Measurements from ENCODE around the gene TUBE1.

Gene TUBE1

DNA sequence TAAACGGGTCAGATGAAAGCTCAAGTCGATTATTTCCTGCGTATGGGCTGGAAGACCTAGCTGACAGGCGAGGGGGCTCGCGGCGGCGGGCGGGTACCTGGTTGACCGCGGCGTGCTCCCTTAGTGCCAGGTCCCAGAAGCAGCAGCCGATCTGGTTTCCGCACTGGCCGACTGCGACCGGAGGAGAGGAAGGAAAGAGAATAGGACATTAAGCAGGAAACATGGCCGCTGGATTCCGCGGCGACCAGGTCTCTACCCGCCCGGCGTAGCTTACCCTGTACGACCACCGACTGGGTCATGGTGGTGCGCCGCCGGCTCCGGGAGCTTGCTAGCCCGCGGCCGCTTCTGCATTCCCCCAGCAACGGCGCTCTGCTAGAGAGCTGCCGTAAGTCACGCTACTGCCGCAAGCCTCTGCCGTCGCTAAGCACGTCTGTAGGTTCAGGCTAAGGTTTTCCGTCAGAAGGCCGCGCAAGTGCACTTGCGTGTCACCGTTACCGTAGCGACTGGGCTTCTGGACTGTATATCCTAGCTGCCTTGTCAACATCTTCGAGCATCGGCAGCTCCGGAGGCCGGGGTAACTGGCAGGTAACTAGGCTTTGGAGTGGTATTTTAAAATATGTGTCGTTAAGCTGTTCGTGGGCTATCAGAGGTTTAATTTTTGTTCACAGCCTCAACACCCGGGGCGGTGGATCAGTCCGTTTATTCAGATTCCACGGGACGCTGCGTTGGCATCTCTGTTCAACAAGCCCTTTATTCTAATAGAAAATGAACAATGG lies at the start of gene TUBE1, which contains the start of gene FAM229B:
Gene TUBE1, minus strand, starts transcription at position 347 of the 776 bp plus-strand sequence. Its CDS starts 48 bp downstream, at position 299.
Gene FAM229B, plus strand, starts transcription at position 456 of the 776 bp plus-strand sequence. CDS start 11,693 bp downstream, outside the sequence.
- Histone ChIP-seq H3K9ac (ENCODE audit: low read depth, low read length) (peak within 1 kb of the TSS; percentile 73), H3K4me3 (ENCODE audit: low read depth in 1 of 2, low read length in 2 of 2) (peak within 1 kb of the TSS; percentile 75 to 81), H3K27me3 (ENCODE audit: insufficient read depth, low read length, poor library complexity) (no peaks in the 10 kb centered on the region), H3K79me2 (ENCODE audit: insufficient read depth, low read length) (peaks cover 6% of the 10 kb centered on the region), H4K20me1 (ENCODE audit: insufficient read depth, low read length) (no peaks in the 10 kb centered on the region), H3K4me1 (ENCODE audit: insufficient read depth, low read length) (peaks cover 32% of the 10 kb centered on the region), H3K9me3 (ENCODE audit: insufficient read depth, low read length, severe bottlenecking) (no peaks in the 10 kb centered on the region), H2AFZ (ENCODE audit: low read depth, low read length) (peak within 1 kb of the TSS; percentile 87), H3K36me3 (ENCODE audit: insufficient read depth, low read length) (peaks cover 21% of the 10 kb centered on the region), H3K4me2 (ENCODE audit: insufficient read depth, low read length) (peak within 1 kb of the TSS; percentile 74), H3K27ac (ENCODE audit: low read length) (peak within 1 kb of the TSS; percentile 72)
- peak; percentile 93 for DNase-seq
- ATAC-seq (ENCODE audit: insufficient read depth, low read depth): peak; percentile 92
- no peak for TF ChIP-seq EZH2 (IDR thresholded peaks at IDR 0.05; ENCODE audit: borderline replicate concordance, low read depth, low read length, severe bottlenecking)
- TF ChIP-seq CTCF (IDR thresholded peaks at IDR 0.05; ENCODE audit: borderline replicate concordance, extremely low read depth, low read length, poor library complexity, severe bottlenecking): peak; percentile 31

DNA sequence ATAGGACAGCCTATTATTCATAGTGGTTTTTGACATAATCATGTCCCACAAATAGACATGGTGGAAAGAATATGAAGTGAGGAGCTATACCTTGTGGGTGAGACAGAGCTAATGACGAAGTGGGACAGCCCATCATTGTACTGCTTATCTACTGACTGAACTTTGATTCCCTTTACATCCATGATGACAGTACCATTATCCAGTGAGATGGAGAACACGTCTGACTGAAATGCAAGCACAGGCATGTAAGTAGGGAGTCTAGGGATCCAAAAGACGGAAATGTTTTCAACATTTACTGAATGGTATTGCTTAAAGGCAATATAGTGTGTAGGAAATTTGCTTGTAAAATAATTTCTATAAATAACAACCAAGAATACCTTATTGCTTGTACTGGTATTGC lies 43.6 kb upstream of the TUBE1 start:
- Histone ChIP-seq H3K27me3 (ENCODE audit: insufficient read depth, low read length, poor library complexity) (peaks cover 25% of the 10 kb centered on the region), H3K36me3 (ENCODE audit: insufficient read depth, low read length) (no peaks in the 10 kb centered on the region), H3K9me3 (ENCODE audit: insufficient read depth, low read length, severe bottlenecking) (no peaks in the 10 kb centered on the region), H3K27ac (ENCODE audit: low read length) (no peak overlapping the region), H4K20me1 (ENCODE audit: insufficient read depth, low read length) (no peaks in the 10 kb centered on the region), H2AFZ (ENCODE audit: low read depth, low read length) (no peak overlapping the region), H3K4me2 (ENCODE audit: insufficient read depth, low read length) (no peak overlapping the region), H3K4me1 (ENCODE audit: insufficient read depth, low read length) (no peaks in the 10 kb centered on the region), H3K4me3 (ENCODE audit: low read depth in 1 of 2, low read length in 2 of 2) (no peak overlapping the region), H3K79me2 (ENCODE audit: insufficient read depth, low read length) (no peaks in the 10 kb centered on the region), H3K9ac (ENCODE audit: low read depth, low read length) (no peak overlapping the region)
- DNase-seq (no peak), ATAC-seq (ENCODE audit: insufficient read depth, low read depth) (no peak)
- TF ChIP-seq CTCF (IDR thresholded peaks at IDR 0.05; ENCODE audit: borderline replicate concordance, extremely low read depth, low read length, poor library complexity, severe bottlenecking): no peak
- TF ChIP-seq EZH2 (IDR thresholded peaks at IDR 0.05; ENCODE audit: borderline replicate concordance, low read depth, low read length, severe bottlenecking): no peak

DNA sequence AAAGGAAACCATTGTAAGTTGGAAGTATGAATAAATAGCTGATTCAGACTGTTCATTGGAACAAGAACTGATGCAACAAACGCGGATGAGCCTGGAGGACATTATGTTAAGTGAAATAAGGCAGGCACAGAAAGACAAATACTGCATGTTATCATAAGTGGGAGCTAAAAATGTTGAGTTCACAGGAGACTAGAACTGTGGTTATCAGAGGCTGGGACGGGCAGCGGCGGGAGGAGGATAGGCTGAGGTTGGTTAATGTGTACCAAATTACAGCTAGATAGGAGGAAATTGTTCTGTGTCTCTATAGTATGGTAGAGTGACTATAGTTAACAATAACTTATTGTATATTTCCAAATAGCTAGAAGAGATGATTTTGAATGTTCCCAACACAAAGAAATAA lies 40.9 kb upstream of the TUBE1 start:
- Histone ChIP-seq H3K4me3 (ENCODE audit: low read depth in 1 of 2, low read length in 2 of 2) (no peak overlapping the region), H3K27ac (ENCODE audit: low read length) (no peak overlapping the region), H3K4me2 (ENCODE audit: insufficient read depth, low read length) (no peak overlapping the region), H3K9me3 (ENCODE audit: insufficient read depth, low read length, severe bottlenecking) (no peaks in the 10 kb centered on the region), H3K4me1 (ENCODE audit: insufficient read depth, low read length) (no peaks in the 10 kb centered on the region), H4K20me1 (ENCODE audit: insufficient read depth, low read length) (no peaks in the 10 kb centered on the region), H2AFZ (ENCODE audit: low read depth, low read length) (no peak overlapping the region), H3K9ac (ENCODE audit: low read depth, low read length) (no peak overlapping the region), H3K79me2 (ENCODE audit: insufficient read depth, low read length) (no peaks in the 10 kb centered on the region), H3K27me3 (ENCODE audit: insufficient read depth, low read length, poor library complexity) (peaks cover 20% of the 10 kb centered on the region), H3K36me3 (ENCODE audit: insufficient read depth, low read length) (no peaks in the 10 kb centered on the region)
- TF ChIP-seq CTCF (IDR thresholded peaks at IDR 0.05; ENCODE audit: borderline replicate concordance, extremely low read depth, low read length, poor library complexity, severe bottlenecking): no peak
- no peak for TF ChIP-seq EZH2 (IDR thresholded peaks at IDR 0.05; ENCODE audit: borderline replicate concordance, low read depth, low read length, severe bottlenecking)
- ATAC-seq (ENCODE audit: insufficient read depth, low read depth) (no peak), DNase-seq (no peak)
